Erythroblast (primary cell): ENCODE data around the gene CACNA1C.

Experiments used
- GATA1 ChIP-seq: IDR thresholded peaks from 2 replicates; pipeline ENCODE4 v1.6.1; 2011; ENCODE audit warnings: low read depth, mild to moderate bottlenecking, control low read depth, low read length, moderate library complexity
- POLR2A ChIP-seq: IDR thresholded peaks from 2 replicates; pipeline ENCODE4 v1.6.1; 2011; ENCODE audit warnings: mild to moderate bottlenecking, low read length

DNA sequence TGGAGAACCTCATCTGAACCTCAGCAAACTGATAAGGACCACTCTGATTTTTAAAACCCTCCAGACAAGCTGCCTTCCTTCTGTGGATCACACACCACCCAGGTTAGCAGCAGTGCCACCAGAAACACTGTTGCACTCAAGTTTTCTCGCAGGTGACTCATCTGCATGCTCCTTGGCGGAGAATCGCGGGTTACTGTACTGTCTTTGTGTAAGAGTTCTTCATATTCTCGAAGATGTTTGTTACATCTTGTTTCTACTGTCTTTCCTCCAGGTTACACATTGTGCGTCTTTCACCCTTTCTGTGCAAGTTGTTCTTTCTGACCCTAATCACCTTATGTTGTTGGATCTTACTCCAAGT, 331.2 kb downstream of the CACNA1C start:
- no peak for TF ChIP-seq POLR2A
- no peak for TF ChIP-seq GATA1
